Suprapubic skin (tissue), 3 donors: ENCODE data around the gene UBE2F.
"Not testable (repeated sequence)": the region's sequence is repeated elsewhere in the genome, so short reads cannot be mapped to it uniquely, and the experiment has no call there.

Experiments
- POLR2A ChIP-seq, 2 donors: fragments of 450-650 bp; IDR thresholded peaks; one replicate each; pipeline ENCODE4 v1.6.1; 2017; ENCODE audit warnings: antibody characterized with exemption in 2 of 2, mild to moderate bottlenecking in 2 of 2, moderate library complexity in 2 of 2
- TF ChIP-seq, protein P1 (sequence below), 2 donors: fragments of 200-600 bp in 1 of 2; fragments of 450-650 bp in 1 of 2; sonication (generic) in 1 of 2; IDR thresholded peaks; one replicate each; pipeline ENCODE4 v1.5.1; 2016 to 2019; ENCODE audit warnings: antibody characterized with exemption in 2 of 2, mild to moderate bottlenecking in 1 of 2, moderate library complexity in 1 of 2

DNA sequence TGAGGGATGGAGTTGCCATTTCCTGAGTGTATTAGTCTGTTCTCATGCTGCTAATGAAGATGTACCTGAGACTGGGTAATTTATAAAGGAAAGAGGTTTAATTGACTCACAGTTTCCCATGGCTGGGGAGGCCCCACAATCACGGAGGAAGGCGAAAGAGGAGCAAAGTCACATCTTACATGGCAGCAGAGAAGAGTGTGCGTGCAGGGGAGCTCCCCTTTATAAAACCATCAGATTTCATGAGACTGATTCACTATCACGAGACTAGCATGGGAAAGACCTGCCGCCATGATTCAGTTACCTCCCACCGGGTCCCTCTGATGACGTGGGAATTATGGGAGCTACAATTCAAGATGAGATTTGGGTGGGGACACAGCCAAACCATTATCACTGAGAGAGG lies 99.9 kb downstream of the UBE2F start:
- TF ChIP-seq, protein P1, sequence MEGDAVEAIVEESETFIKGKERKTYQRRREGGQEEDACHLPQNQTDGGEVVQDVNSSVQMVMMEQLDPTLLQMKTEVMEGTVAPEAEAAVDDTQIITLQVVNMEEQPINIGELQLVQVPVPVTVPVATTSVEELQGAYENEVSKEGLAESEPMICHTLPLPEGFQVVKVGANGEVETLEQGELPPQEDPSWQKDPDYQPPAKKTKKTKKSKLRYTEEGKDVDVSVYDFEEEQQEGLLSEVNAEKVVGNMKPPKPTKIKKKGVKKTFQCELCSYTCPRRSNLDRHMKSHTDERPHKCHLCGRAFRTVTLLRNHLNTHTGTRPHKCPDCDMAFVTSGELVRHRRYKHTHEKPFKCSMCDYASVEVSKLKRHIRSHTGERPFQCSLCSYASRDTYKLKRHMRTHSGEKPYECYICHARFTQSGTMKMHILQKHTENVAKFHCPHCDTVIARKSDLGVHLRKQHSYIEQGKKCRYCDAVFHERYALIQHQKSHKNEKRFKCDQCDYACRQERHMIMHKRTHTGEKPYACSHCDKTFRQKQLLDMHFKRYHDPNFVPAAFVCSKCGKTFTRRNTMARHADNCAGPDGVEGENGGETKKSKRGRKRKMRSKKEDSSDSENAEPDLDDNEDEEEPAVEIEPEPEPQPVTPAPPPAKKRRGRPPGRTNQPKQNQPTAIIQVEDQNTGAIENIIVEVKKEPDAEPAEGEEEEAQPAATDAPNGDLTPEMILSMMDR (IDR thresholded peaks at IDR 0.05) = not testable (repeated sequence)
- TF ChIP-seq POLR2A (IDR thresholded peaks at IDR 0.05) = not testable (repeated sequence)
